ENCODE data around the gene VSTM1. TPM values are rescaled to one million over a fixed set of nuclear protein-coding genes. Genes with fewer than 3 reads are reported as not detected.

VSTM1 gene
- total RNA-seq, 4 donors from 2014 or later, result not detected

DNA sequence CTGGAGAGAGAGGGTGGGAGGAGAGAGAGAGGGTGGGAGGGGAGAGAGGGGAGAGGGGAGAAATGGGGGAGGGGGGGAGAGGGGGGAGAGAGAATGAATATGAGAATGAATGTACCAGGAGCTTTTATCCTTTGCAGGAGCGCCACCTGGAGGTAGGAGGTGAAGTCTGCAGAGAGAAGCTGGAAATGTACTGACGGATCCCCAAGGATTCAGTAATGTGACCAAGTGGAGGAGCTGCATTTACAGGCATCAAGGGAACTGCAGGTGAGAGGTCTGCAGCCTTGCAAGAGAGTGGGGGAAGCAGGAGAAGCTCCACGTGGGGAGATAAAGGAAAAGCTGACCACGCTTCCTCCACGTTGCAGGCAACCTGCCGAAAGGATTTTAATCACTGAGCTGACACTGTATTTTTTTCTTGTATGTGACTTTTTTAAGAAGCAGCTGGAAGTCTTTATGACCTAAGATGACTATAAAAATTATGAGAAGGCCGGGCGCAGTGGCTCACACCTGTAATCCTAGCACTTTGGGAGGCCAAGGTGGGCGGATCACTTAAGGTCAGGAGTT lies 33.7 kb downstream of the VSTM1 start:
- no peaks in the 10 kb centered on the region for H3K4me1 ChIP-seq
- H3K4me3 ChIP-seq, result no peak overlapping the region
- H3K27me3 ChIP-seq, result peaks cover 0 to 53% (median 0%) of the 10 kb centered on the region in 4 donors
- no peak overlapping the region for H3K27ac ChIP-seq
- intact Hi-C loops (cut with DNase I), result loop anchor here (5.0 to 10.0 kb wide), 2 partner anchors 128 to 185 kb away; no protein-coding TSS in a partner anchor
- no peaks in the 10 kb centered on the region for H3K9me3 ChIP-seq
- TF ChIP-seq, protein P1, sequence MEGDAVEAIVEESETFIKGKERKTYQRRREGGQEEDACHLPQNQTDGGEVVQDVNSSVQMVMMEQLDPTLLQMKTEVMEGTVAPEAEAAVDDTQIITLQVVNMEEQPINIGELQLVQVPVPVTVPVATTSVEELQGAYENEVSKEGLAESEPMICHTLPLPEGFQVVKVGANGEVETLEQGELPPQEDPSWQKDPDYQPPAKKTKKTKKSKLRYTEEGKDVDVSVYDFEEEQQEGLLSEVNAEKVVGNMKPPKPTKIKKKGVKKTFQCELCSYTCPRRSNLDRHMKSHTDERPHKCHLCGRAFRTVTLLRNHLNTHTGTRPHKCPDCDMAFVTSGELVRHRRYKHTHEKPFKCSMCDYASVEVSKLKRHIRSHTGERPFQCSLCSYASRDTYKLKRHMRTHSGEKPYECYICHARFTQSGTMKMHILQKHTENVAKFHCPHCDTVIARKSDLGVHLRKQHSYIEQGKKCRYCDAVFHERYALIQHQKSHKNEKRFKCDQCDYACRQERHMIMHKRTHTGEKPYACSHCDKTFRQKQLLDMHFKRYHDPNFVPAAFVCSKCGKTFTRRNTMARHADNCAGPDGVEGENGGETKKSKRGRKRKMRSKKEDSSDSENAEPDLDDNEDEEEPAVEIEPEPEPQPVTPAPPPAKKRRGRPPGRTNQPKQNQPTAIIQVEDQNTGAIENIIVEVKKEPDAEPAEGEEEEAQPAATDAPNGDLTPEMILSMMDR (IDR thresholded peaks at IDR 0.05), result peak in 4 of 6 experiments; percentile 20 to 52 (median 44)
- no peak for TF ChIP-seq POLR2A (IDR thresholded peaks at IDR 0.05)
- H3K36me3 ChIP-seq, result no peaks in the 10 kb centered on the region
- 35 to 40% methylated on average over 9 of the region's 9 CpGs for WGBS, 2 donors
- DNase-seq, result no peak

DNA sequence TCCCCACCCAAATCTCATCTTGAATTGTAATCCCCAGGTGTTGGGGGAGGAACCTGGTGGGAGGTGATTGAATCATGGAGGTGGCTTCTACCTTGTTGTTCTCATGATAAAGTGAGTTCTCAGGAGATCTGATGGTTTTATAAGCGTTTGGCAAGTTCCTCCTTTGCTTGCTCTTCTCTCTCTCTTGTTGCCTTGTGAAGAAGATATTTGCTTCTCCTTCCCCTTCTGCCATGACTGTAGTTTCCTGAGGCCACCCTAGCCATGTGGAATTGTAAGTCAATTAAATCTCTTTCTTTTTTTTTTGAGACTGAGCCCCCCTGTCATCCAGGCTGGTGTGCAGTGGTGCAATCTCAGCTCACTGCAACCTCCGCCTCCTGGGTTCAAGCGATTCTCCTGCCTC lies 34.4 kb downstream of the VSTM1 start:
- no peak overlapping the region for H3K4me3 ChIP-seq

DNA sequence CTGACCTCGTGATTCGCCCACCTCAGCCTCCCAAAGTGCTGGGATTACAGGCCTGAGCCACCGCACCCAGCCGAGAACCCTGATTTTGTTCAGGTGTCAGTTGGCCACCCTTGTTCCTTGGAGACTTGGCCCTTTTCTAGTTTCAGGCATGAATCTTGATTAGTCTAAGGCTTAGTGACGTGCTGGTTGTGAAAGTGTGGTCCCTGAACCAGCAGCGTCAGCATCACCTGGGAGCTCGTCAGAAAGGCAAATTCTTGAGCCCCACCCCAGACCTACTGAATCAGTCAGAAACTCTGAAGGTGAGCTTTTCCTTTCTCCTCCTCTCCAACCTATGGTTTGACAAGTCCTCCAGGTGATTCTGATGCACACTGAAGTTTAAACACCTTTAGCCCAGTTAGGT lies 37.0 kb downstream of the VSTM1 start:
- peaks cover 0 to 72% (median 0%) of the 10 kb centered on the region in 4 donors for H3K27me3 ChIP-seq
- H3K9me3 ChIP-seq, result no peaks in the 10 kb centered on the region
- no peak overlapping the region for H3K27ac ChIP-seq
- H3K36me3 ChIP-seq, result no peaks in the 10 kb centered on the region
- TF ChIP-seq POLR2A (IDR thresholded peaks at IDR 0.05), result no peak
- TF ChIP-seq, protein P1 (IDR thresholded peaks at IDR 0.05), result no peak
- H3K4me1 ChIP-seq, result peaks cover 0 to 9% (median 0%) of the 10 kb centered on the region in 3 donors
- no peak overlapping the region for H3K4me3 ChIP-seq
- no peak for DNase-seq
- intact Hi-C loops (cut with DNase I), result loop anchor here (5.0 to 10.0 kb wide), 2 partner anchors 124 to 182 kb away; no protein-coding TSS in a partner anchor
- WGBS, 2 donors, result 55 to 59% methylated on average over 7 of the region's 7 CpGs

More for the DNA sequence above, 34.4 kb downstream of the VSTM1 start:
- Histone ChIP-seq H3K36me3 (no peaks in the 10 kb centered on the region), H3K9me3 (no peaks in the 10 kb centered on the region), H3K27me3 (peaks cover 0 to 60% (median 0%) of the 10 kb centered on the region in 4 donors), H3K27ac (no peak overlapping the region), H3K4me1 (peaks cover 0 to under 1% (median 0%) of the 10 kb centered on the region in 3 donors)
- 69 to 71% methylated on average over 3 of the region's 3 CpGs for WGBS, 2 donors
- TF ChIP-seq, protein P1 (IDR thresholded peaks at IDR 0.05), result no peak
- TF ChIP-seq POLR2A (IDR thresholded peaks at IDR 0.05), result no peak
- no peak for DNase-seq
- intact Hi-C loops (cut with DNase I), result loop anchor here (5.0 to 10.0 kb wide), 2 partner anchors 127 to 184 kb away; no protein-coding TSS in a partner anchor

DNA sequence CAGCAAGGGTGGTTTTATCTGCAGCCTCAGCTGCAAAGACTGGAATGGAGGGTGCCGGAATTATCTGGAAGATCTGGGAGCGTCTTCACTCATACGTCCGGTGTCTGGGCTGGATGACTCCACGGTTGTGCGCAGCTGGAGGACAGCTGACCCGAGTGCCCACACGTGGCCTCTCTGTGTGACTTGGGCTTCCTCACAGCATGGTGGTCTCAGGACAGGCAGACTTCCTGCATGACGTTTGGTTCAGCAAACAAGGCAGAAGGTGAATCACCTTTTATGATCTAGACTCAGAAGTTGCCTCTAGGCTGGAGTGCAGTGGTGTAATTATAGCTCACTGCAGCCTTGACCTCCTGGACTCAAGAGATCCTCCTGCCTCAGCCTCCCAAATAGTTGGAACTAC lies 39.0 kb downstream of the VSTM1 start:
- Histone ChIP-seq H3K4me3 (no peak overlapping the region), H3K27me3 (peaks cover 0 to 55% (median 0%) of the 10 kb centered on the region in 4 donors), H3K9me3 (no peaks in the 10 kb centered on the region), H3K27ac (no peak overlapping the region), H3K4me1 (peaks cover 0 to 9% (median 0%) of the 10 kb centered on the region in 3 donors), H3K36me3 (no peaks in the 10 kb centered on the region)
- DNase-seq, result no peak
- TF ChIP-seq, protein P1 (IDR thresholded peaks at IDR 0.05), result no peak
- TF ChIP-seq POLR2A (IDR thresholded peaks at IDR 0.05), result no peak
- whole genome bisulfite sequencing, 2 donors, result 75 to 83% methylated on average over 9 of the region's 9 CpGs
- intact Hi-C loops (cut with DNase I), result loop anchor here (5.0 to 10.0 kb wide), 2 partner anchors 122 to 180 kb away; no protein-coding TSS in a partner anchor

DNA sequence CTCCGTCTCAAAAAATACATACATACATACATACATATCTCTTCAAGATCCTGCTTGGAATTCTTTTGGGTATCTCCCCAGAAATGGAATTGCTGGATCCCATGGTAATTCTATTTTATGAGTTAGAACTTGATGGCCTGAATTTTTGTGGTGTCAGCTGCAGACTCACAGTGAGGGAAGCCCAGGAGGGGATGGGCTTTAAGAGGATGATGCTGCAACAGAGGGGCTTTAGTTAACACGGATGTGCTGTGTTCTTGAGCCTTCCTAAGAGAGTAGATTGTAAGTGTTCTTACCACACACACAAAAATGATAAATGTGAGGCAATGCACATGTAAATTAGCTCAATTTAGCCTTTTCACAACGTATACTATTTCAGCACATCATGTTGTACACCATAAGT lies 40.5 kb downstream of the VSTM1 start:
- H3K36me3 ChIP-seq, result no peaks in the 10 kb centered on the region
- 40 to 49% methylated on average over 3 of the region's 3 CpGs for WGBS, 2 donors
- TF ChIP-seq, protein P1 (IDR thresholded peaks at IDR 0.05), result no peak
- no peak for TF ChIP-seq POLR2A (IDR thresholded peaks at IDR 0.05)
- intact Hi-C loops (cut with DNase I), result loop anchor here (10.0 kb wide), 1 partner anchor 178 kb away; no protein-coding TSS in a partner anchor
- DNase-seq, result no peak
- peaks cover 0 to 48% (median 0%) of the 10 kb centered on the region in 4 donors for H3K27me3 ChIP-seq
- H3K4me1 ChIP-seq, result peaks cover 0 to 9% (median 0%) of the 10 kb centered on the region in 3 donors
- no peaks in the 10 kb centered on the region for H3K9me3 ChIP-seq
- no peak overlapping the region for H3K27ac ChIP-seq
- H3K4me3 ChIP-seq, result no peak overlapping the region

All from esophagus squamous epithelium (tissue), 5 donors.